Pancreas (tissue), 10 donors: ENCODE results near the gene NAV2. TPM values are rescaled to one million over a fixed set of nuclear protein-coding genes. Genes with fewer than 3 reads are reported as not detected.

Experiments used
- ATAC-seq, 4 donors: fragments of 200-7000 bp; cut with Tn5 transposase; one replicate each; pipeline versions ENCODE4 v1.8.0 to v1.9.1; 2020; ENCODE audit warnings: mild to moderate bottlenecking in 4 of 4, moderate library complexity in 4 of 4
- DNase-seq, 6 donors: peaks; one replicate each; pipeline ENCODE4 v3.0.0-alpha.2; 2020
- FAIRE-seq: peaks from 2 replicates; lab custom pipeline; 2012; peaks lifted over from hg19 to GRCh38; lab: Jason Lieb, UNC
- H3K27ac ChIP-seq, 4 donors: fragments of 200-600 bp; sonication (generic); 1 replicate in 3 of 4; 2 replicates in 1 of 4; pipeline versions ENCODE4 v1.5.0 to v1.8.0; 2020
- H3K27me3 ChIP-seq, 4 donors: fragments of 200-600 bp; one replicate each; pipeline ENCODE4 v1.8.0; 2021
- H3K36me3 ChIP-seq, 3 donors: fragments of 200-600 bp; sonication (generic) in 1 of 3; one replicate each; pipeline versions ENCODE4 v1.5.0 to v1.8.0; 2020 to 2021
- H3K4me1 ChIP-seq, 3 donors: fragments of 200-600 bp; one replicate each; pipeline ENCODE4 v1.8.0; 2021
- H3K4me3 ChIP-seq, 4 donors: fragments of 200-600 bp; sonication (generic) in 2 of 4; one replicate each; pipeline versions ENCODE4 v1.5.0 to v1.8.0; 2020 to 2021
- H3K9me3 ChIP-seq, 4 donors: fragments of 200-600 bp; one replicate each; pipeline ENCODE4 v1.8.0; 2021
- WGBS, 2 donors: extraction: QIAGEN DNeasy Blood & Tissue Kit; methylation state at CpG; one replicate each; pipeline ENCODE4 v1.1.7; 2013; 5-methylcytosine and 5-hydroxymethylcytosine counted together
- intact Hi-C, 3 donors: fragments of 100-400 bp; cut with DNase I; formaldehyde crosslinking; loops; one replicate each; pipeline versions ENCODE4 v1.11.1 to v1.14.2; 2022
- polyA plus RNA-seq, 2 donors: library from polyadenylated mRNA; stranded (reverse); fragments of 200-250 nt; gene quantifications; one replicate each; pipeline ENCODE4 v1.2.3, GENCODE V29; 2013
- total RNA-seq, 6 donors: library from RNA; stranded (reverse); fragmentation: NEBNext Ultra II Directional in 4 of 6; extraction: Animal tissue kit (Norgen Biotek cat#: 25700) in 4 of 6; gene quantifications; one replicate each; pipeline versions ENCODE4 v1.2.1 to v1.2.4, GENCODE V29; 2021 to 2023
- TF ChIP-seq, protein P1 (sequence below), 4 donors: fragments of 200-600 bp; sonication (generic) in 3 of 4; IDR thresholded peaks; one replicate each; pipeline versions ENCODE4 v1.5.0 to v1.8.0; 2021; ENCODE audit warnings: antibody characterized with exemption in 4 of 4
- donor health status: healthy with polysubstance abuse.
- donor health status: DM: no; HTN: no; CAD: no; lungs with moderate emphysema.
- donor health status: DM: no; HTN: no; CAD: no.
- donor health status: control.
- donor health status: control.
- donor health status: Bipolar disorder and iron deficiency.
- donor health status: DM: yes; HTN: yes; CAD: no.
- donor health status: DM: no; HTN: no; CAD: no.
- donor health status: DM: no; HTN: no; CAD: no.
- donor health status: DM: yes; HTN: yes; CAD: no.

NAV2 gene
- total and polyA plus RNA-seq, 8 donors: 5.8 to 26.9 (median 16.3) TPM

DNA sequence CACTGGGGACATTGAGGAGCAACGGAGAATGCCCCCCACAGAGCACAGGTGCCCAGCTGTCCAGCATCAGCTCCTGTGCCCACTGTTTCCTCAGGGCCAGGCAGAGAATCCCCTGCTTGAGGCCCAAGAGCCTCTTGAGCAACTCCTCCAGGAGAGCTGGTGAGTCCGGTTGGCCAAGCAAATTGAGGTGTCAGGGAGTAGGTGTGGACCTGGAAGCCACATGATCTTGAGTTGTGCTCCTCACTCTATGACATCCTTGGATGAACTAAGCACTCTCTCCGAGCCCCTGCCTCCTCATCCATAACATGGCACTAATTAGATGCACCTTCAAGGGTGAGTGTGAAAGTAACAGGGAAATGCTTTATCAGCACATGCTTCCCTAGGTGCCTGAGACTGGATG is 326.3 kb downstream of the NAV2 start:
- intact Hi-C loops: no loop called here
- no peaks in the 10 kb centered on the region for H3K27me3 ChIP-seq

DNA sequence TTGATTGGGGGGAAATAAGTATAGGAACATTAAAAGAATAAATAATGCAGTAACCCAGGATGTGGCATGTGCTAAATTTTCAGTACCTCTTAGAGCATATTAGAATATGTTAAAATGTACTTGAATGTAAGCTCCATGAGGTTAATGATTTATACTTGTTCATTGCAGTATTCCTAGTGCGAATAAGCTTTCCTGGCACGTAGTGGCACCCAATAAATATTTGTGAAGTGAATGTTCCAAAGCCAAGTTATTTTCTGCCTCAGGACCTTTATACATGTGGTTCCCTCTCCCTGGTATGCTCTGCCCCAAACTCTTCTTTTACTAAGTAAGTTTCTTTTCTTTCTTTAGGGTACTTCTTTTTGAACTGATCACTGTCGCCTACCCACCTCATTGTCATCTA is 328.9 kb downstream of the NAV2 start:
- no peak for FAIRE-seq
- TF ChIP-seq, protein P1, sequence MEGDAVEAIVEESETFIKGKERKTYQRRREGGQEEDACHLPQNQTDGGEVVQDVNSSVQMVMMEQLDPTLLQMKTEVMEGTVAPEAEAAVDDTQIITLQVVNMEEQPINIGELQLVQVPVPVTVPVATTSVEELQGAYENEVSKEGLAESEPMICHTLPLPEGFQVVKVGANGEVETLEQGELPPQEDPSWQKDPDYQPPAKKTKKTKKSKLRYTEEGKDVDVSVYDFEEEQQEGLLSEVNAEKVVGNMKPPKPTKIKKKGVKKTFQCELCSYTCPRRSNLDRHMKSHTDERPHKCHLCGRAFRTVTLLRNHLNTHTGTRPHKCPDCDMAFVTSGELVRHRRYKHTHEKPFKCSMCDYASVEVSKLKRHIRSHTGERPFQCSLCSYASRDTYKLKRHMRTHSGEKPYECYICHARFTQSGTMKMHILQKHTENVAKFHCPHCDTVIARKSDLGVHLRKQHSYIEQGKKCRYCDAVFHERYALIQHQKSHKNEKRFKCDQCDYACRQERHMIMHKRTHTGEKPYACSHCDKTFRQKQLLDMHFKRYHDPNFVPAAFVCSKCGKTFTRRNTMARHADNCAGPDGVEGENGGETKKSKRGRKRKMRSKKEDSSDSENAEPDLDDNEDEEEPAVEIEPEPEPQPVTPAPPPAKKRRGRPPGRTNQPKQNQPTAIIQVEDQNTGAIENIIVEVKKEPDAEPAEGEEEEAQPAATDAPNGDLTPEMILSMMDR (IDR thresholded peaks at IDR 0.05): no peak
- intact Hi-C loops: no loop called here
- 42 to 48% methylated on average over 3 of the region's 3 CpGs for WGBS, 2 donors
- H3K36me3 ChIP-seq: no peaks in the 10 kb centered on the region
- DNase-seq: no peak
- H3K9me3 ChIP-seq: no peaks in the 10 kb centered on the region
- ATAC-seq: no peak
- H3K4me1 ChIP-seq: peaks cover 9 to 19% (median 10%) of the 10 kb centered on the region in 3 donors
- no peak overlapping the region for H3K4me3 ChIP-seq
- no peaks in the 10 kb centered on the region for H3K27me3 ChIP-seq
- no peak overlapping the region for H3K27ac ChIP-seq

More for the DNA sequence above, 326.3 kb downstream of the NAV2 start:
- FAIRE-seq (no peak), ATAC-seq (no peak), DNase-seq (no peak)
- H3K36me3 ChIP-seq: no peaks in the 10 kb centered on the region
- peaks cover 9 to 18% (median 10%) of the 10 kb centered on the region in 3 donors for H3K4me1 ChIP-seq
- H3K9me3 ChIP-seq: no peaks in the 10 kb centered on the region
- no peak overlapping the region for H3K4me3 ChIP-seq
- 94 to 97% methylated on average over 3 of the region's 3 CpGs for WGBS, 2 donors
- no peak overlapping the region for H3K27ac ChIP-seq
- TF ChIP-seq, protein P1 (IDR thresholded peaks at IDR 0.05): no peak

DNA sequence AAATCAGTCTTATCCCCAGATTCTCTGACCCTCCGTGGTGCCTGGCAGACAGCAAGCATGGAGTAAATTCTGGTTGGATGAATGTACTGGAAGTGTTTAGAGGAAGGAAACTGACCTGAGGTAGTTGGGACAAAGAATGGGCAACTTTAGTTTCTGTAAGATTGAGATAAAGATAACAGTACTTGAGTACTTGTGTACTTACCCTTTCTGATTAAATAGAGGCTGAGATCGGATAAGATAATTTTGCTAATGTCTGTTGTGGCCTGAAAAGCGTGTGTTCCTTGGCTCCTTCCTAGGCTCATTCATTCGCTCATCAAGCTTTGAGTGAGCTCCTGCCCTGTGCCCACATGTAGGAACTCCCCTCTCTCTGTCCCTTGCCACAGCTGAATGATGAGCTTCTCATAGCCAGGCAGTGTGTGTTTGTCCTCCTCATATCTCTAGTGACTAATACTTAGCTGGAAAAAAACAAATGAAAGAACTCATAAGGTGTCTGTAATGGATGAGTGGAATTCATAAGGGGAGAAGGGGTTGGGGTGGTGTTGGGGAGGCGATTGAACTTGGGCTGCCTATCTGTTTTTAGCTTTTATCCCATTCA is 329.5 kb downstream of the NAV2 start:
- H3K4me3 ChIP-seq: no peak overlapping the region
- H3K36me3 ChIP-seq: no peaks in the 10 kb centered on the region
- no peaks in the 10 kb centered on the region for H3K27me3 ChIP-seq
- H3K9me3 ChIP-seq: no peaks in the 10 kb centered on the region
- ATAC-seq: peak in 1 of 4 donors; percentile 11
- no peak overlapping the region for H3K27ac ChIP-seq
- DNase-seq: no peak
- 74 to 75% methylated on average over 5 of the region's 5 CpGs for WGBS, 2 donors
- FAIRE-seq: no peak
- TF ChIP-seq, protein P1 (IDR thresholded peaks at IDR 0.05): no peak
- peaks cover 6 to 13% (median 9%) of the 10 kb centered on the region in 3 donors for H3K4me1 ChIP-seq
- intact Hi-C loops: no loop called here

GRCh38 chr11:20042811-20043341 is 330.2 kb downstream of the NAV2 start:
- TF ChIP-seq, protein P1 (IDR thresholded peaks at IDR 0.05): no peak
- DNase-seq (no peak), FAIRE-seq (no peak), ATAC-seq (no peak)
- intact Hi-C loops: no loop called here
- Histone ChIP-seq H3K4me1 (peaks cover 6 to 13% (median 9%) of the 10 kb centered on the region in 3 donors), H3K36me3 (no peaks in the 10 kb centered on the region), H3K27ac (no peak overlapping the region), H3K4me3 (no peak overlapping the region), H3K27me3 (no peaks in the 10 kb centered on the region), H3K9me3 (no peaks in the 10 kb centered on the region)
- WGBS, 2 donors: 82 to 83% methylated on average over 11 of the region's 11 CpGs

DNA sequence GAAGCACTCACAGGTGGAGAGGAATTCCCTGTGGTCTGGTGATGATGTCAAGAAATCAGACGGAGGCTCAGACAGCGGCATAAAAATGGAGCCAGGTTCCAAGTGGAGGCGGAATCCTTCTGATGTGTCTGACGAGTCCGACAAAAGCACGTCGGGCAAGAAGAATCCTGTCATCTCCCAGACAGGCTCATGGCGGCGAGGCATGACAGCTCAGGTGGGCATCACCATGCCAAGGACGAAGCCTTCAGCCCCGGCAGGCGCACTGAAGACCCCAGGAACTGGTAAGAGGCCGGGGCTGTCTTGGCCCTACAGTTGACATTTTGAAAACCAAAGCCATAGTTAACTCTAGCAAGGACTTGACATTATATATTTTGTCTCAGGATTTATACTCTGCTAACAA is 331.4 kb downstream of the NAV2 start:
- peak overlapping the region in 2 of 4 donors; percentile 89 to 90 for H3K27ac ChIP-seq
- H3K27me3 ChIP-seq: no peaks in the 10 kb centered on the region
- ATAC-seq: no peak
- intact Hi-C loops: no loop called here
- FAIRE-seq: no peak
- peak in 1 of 6 donors; percentile 38 for DNase-seq
- 94 to 96% methylated on average over 13 of the region's 13 CpGs for WGBS, 2 donors
- peaks cover 6 to 13% (median 9%) of the 10 kb centered on the region in 3 donors for H3K4me1 ChIP-seq
- no peak overlapping the region for H3K4me3 ChIP-seq
- TF ChIP-seq, protein P1 (IDR thresholded peaks at IDR 0.05): no peak
- H3K36me3 ChIP-seq: no peaks in the 10 kb centered on the region
- no peaks in the 10 kb centered on the region for H3K9me3 ChIP-seq
